Peyer's patch (tissue), 4 donors: Measurements from ENCODE around the gene FOXA3. TPM values are rescaled to one million over a fixed set of nuclear protein-coding genes. Genes with fewer than 3 reads are reported as not detected.

Experiments used
- DNase-seq, 3 donors: peaks; one replicate each; pipeline ENCODE4 v3.0.0-alpha.2; 2017 to 2019
- H3K27ac ChIP-seq, 4 donors: fragments of 200-600 bp; sonication (generic); one replicate each; pipeline ENCODE4 v1.5.1; 2016 to 2019
- H3K27me3 ChIP-seq, 2 donors: fragments of 200-600 bp; sonication (generic); one replicate each; pipeline ENCODE4 v1.5.1; 2019
- H3K36me3 ChIP-seq, 3 donors: fragments of 200-600 bp; sonication (generic); one replicate each; pipeline ENCODE4 v1.5.1; 2016 to 2019
- H3K4me1 ChIP-seq, 4 donors: fragments of 200-600 bp; sonication (generic); one replicate each; pipeline ENCODE4 v1.5.1; 2016 to 2019
- H3K4me3 ChIP-seq, 4 donors: fragments of 200-600 bp; sonication (generic); 1 replicate in 3 of 4; 2 replicates in 1 of 4; pipeline ENCODE4 v1.5.1; 2016 to 2019; ENCODE audit warnings: mild to moderate bottlenecking in 1 of 4
- H3K9me3 ChIP-seq, 4 donors: fragments of 200-600 bp; sonication (generic); one replicate each; pipeline ENCODE4 v1.5.1; 2016 to 2019; ENCODE audit warnings: mild to moderate bottlenecking in 1 of 4
- POLR2A ChIP-seq, 2 donors: fragments of 450-650 bp; IDR thresholded peaks; one replicate each; pipeline ENCODE4 v1.5.1; 2017; ENCODE audit warnings: antibody characterized with exemption in 2 of 2, mild to moderate bottlenecking in 2 of 2, moderate library complexity in 2 of 2
- total RNA-seq, 4 donors: library from RNA; depleted of rRNA; stranded (reverse); fragments of >200 nt; gene quantifications; one replicate each; pipeline ENCODE4 v1.1.0, GENCODE V29; 2016
- TF ChIP-seq, protein P1 (sequence below), 6 experiments: fragments of 450-650 bp in 4 of 6; fragments of 200-600 bp in 2 of 6; sonication (generic) in 1 of 6; IDR thresholded peaks; one replicate each; pipeline ENCODE4 v1.5.1; 2017 to 2019; ENCODE audit warnings: antibody characterized with exemption in 6 of 6, mild to moderate bottlenecking in 3 of 6, moderate library complexity in 1 of 6

FOXA3 gene
- total RNA-seq, 4 donors from 2014 or later = 9.1 to 17.0 (median 10.6) TPM

DNA sequence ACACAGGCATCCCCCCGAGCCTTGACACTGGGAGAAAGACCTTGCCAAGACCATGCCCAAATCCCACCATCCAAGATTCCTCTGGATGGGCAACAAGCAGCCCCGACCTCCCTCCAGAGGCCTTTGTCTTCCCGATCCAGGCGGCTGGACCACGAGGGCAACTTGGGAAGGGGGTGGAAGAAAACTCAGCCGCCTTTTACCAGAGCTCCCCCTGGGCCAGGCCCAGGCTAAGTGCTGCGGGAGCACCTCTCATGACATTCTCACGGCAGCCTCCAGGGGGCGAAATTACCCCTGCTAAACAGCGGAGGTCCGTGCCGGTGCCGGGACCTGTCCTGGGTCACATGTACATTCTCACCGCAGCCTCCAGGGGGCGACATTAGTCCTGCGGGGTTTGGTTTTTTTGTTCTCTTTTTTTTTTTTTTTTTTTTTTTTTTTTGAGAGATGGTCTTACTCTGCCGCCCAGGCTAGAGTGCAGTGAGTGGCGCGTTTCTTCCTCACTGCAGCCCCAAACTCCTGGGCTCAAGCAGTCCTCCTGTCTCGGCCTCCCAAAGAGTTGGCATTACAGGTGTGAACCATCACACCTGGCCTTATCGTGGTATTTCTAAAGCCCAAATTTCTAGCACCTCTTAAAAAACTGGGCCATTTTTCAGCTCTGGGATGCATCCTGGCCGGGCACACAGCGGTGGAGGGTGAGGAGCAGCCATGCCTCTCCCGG is 47.0 kb upstream of the FOXA3 start:
- H3K9me3 ChIP-seq = no peaks in the 10 kb centered on the region
- peaks cover 0 to 17% (median 0%) of the 10 kb centered on the region in 4 donors for H3K4me1 ChIP-seq
- peaks cover 0 to 28% (median 0%) of the 10 kb centered on the region in 3 donors for H3K36me3 ChIP-seq
- peak; percentile 93 to 97 (median 96) for DNase-seq
- H3K27ac ChIP-seq = no peak overlapping the region
- H3K4me3 ChIP-seq = no peak overlapping the region
- no peaks in the 10 kb centered on the region for H3K27me3 ChIP-seq
- no peak for TF ChIP-seq POLR2A (IDR thresholded peaks at IDR 0.05)
- TF ChIP-seq, protein P1, sequence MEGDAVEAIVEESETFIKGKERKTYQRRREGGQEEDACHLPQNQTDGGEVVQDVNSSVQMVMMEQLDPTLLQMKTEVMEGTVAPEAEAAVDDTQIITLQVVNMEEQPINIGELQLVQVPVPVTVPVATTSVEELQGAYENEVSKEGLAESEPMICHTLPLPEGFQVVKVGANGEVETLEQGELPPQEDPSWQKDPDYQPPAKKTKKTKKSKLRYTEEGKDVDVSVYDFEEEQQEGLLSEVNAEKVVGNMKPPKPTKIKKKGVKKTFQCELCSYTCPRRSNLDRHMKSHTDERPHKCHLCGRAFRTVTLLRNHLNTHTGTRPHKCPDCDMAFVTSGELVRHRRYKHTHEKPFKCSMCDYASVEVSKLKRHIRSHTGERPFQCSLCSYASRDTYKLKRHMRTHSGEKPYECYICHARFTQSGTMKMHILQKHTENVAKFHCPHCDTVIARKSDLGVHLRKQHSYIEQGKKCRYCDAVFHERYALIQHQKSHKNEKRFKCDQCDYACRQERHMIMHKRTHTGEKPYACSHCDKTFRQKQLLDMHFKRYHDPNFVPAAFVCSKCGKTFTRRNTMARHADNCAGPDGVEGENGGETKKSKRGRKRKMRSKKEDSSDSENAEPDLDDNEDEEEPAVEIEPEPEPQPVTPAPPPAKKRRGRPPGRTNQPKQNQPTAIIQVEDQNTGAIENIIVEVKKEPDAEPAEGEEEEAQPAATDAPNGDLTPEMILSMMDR (IDR thresholded peaks at IDR 0.05) = peak; percentile 94 to 99 (median 98)

DNA sequence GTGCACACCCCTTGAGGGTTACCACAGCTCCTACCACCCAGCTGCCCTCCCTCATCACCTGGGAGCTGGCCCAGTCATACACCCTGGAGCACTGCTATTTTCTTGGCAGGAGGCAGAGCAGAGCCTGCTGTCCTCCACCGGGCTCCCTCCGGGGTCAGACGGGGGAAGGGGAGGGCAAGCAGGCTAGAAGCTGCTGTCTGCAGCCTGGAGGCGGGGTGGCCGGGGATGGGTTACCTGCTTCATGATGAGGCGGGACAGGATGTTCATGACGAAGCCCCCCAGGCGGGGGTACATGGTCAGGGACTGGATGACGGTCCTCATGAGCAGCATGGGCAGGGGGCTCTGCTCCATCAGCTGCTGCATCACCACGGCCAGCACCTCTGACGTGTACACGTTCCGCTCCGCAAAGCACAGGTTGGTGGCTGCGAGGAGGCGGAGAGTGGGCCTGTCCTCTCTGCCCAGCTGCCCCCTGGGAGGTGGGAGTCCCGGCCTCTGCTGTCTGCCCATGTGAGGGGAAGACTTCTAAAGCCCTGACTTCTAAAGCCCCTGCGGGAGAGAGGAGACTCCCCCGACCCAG is 46.3 kb upstream of the FOXA3 start:
- Histone ChIP-seq H3K27ac (no peak overlapping the region), H3K36me3 (peaks cover 0 to 34% (median 0%) of the 10 kb centered on the region in 3 donors), H3K27me3 (no peaks in the 10 kb centered on the region), H3K9me3 (no peaks in the 10 kb centered on the region), H3K4me3 (no peak overlapping the region), H3K4me1 (peaks cover 0 to 17% (median 0%) of the 10 kb centered on the region in 4 donors)
- DNase-seq = no peak
- TF ChIP-seq, protein P1 (IDR thresholded peaks at IDR 0.05) = no peak
- TF ChIP-seq POLR2A (IDR thresholded peaks at IDR 0.05) = no peak

DNA sequence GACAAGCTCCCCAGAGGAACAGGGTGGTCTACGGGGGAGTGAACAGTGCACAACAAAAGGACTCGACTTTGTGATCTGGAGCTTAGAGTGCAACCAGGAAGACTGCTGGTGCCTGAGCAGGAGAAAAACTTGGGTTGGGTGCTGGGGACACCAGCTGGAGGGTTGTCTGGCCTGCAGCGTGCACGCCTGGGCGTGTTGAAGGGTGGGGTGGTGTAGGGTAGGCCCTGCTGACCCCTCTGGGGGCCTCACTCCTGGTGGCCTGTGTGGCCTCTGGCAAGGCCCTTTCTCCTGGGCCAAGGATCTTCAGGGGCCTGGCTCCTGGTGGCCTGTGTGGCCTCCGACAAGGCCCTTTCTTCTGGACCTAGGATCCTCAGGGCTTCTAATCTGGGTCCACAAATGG is 44.4 kb upstream of the FOXA3 start:
- Histone ChIP-seq H3K27me3 (no peaks in the 10 kb centered on the region), H3K4me1 (peaks cover 0 to 14% (median 0%) of the 10 kb centered on the region in 4 donors), H3K9me3 (no peaks in the 10 kb centered on the region), H3K4me3 (no peak overlapping the region), H3K36me3 (peaks cover 0 to 49% (median 0%) of the 10 kb centered on the region in 3 donors), H3K27ac (no peak overlapping the region)
- TF ChIP-seq, protein P1 (IDR thresholded peaks at IDR 0.05) = no peak
- TF ChIP-seq POLR2A (IDR thresholded peaks at IDR 0.05) = no peak
- no peak for DNase-seq

GRCh38 chr19:45820413-45821102 is 43.6 kb upstream of the FOXA3 start:
- H3K9me3 ChIP-seq = no peaks in the 10 kb centered on the region
- H3K27ac ChIP-seq = no peak overlapping the region
- DNase-seq = no peak
- TF ChIP-seq, protein P1 (IDR thresholded peaks at IDR 0.05) = no peak
- TF ChIP-seq POLR2A (IDR thresholded peaks at IDR 0.05) = no peak
- peaks cover 0 to 57% (median 0%) of the 10 kb centered on the region in 3 donors for H3K36me3 ChIP-seq
- H3K4me3 ChIP-seq = no peak overlapping the region
- peaks cover 0 to 6% (median 0%) of the 10 kb centered on the region in 4 donors for H3K4me1 ChIP-seq
- H3K27me3 ChIP-seq = no peaks in the 10 kb centered on the region

DNA sequence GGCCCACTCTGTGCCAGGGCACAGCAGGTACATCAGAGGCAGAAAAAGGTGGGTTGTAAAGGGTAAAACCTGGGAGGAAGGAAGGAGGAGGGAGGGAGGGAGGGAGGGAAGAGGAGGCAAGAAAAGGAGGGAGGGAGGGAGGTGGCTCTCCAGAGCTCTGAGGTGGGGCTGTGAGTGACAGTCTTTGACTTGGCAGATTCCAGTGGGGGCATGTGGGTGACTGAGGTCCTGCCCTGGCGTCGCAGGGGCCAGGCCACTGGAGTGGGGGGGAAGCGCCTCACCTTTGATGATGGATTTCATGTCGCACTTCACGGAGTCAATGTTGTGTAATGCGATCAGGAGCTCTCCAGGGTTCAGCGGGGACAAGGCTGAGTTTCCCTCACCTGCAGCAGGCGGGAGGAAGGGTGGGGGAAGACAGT is 43.0 kb upstream of the FOXA3 start:
- peaks cover 0 to 63% (median 0%) of the 10 kb centered on the region in 3 donors for H3K36me3 ChIP-seq
- H3K27me3 ChIP-seq = no peaks in the 10 kb centered on the region
- no peak for TF ChIP-seq POLR2A (IDR thresholded peaks at IDR 0.05)
- TF ChIP-seq, protein P1 (IDR thresholded peaks at IDR 0.05) = no peak

More for the DNA sequence above, 43.0 kb upstream of the FOXA3 start:
- no peak for DNase-seq
- Histone ChIP-seq H3K4me3 (no peak overlapping the region), H3K9me3 (no peaks in the 10 kb centered on the region), H3K27ac (no peak overlapping the region), H3K4me1 (peaks cover 0 to 6% (median 0%) of the 10 kb centered on the region in 4 donors)
